Activated CD8-positive, alpha-beta T cell treated with anti-CD3 and anti-CD28 coated beads, Interleukin-2, amount 10 ng/mL, durations not matched to agents 7 days and 5 days (primary cell): ENCODE measurements around the gene ARID4A. TPM values are rescaled to one million over a fixed set of nuclear protein-coding genes. Genes with fewer than 3 reads are reported as not detected.

Experiments
- ATAC-seq: fragments of 150-1000 bp; cut with Tn5 transposase; one replicate; pipeline ENCODE4 v1.10.0; 2021; ENCODE audit warnings: moderate library complexity
- CTCF ChIA-PET: fragments of 350-600 bp; sonication (Branson Sonifier 250); formaldehyde crosslinking; loops from one replicate; lab custom pipeline; 2021; ENCODE audit warnings: antibody characterized with exemption; lab: Charles Lee
- POLR2A ChIA-PET: fragments of 350-600 bp; sonication (Branson Sonifier 250); formaldehyde crosslinking; loops from one replicate; lab custom pipeline; 2021; ENCODE audit warnings: antibody characterized with exemption; lab: Charles Lee
- DNase-seq: peaks from one replicate; pipeline ENCODE4 v3.0.0-alpha.2; 2020
- H3K27ac Mint-ChIP-seq: one replicate; pipeline ENCODE4 v1.8.0; 2021; ENCODE audit warnings: mild to moderate bottlenecking, mixed read lengths
- H3K27me3 Mint-ChIP-seq: one replicate; pipeline ENCODE4 v1.8.0; 2021; ENCODE audit warnings: low read depth, mixed read lengths
- H3K36me3 Mint-ChIP-seq: one replicate; pipeline ENCODE4 v1.8.0; 2021; ENCODE audit warnings: low read depth, mixed read lengths
- H3K4me1 Mint-ChIP-seq: one replicate; pipeline ENCODE4 v1.8.0; 2021; ENCODE audit warnings: low read depth, mixed read lengths
- H3K4me3 Mint-ChIP-seq: one replicate; pipeline ENCODE4 v1.8.0; 2021; ENCODE audit warnings: mild to moderate bottlenecking, mixed read lengths
- H3K9me3 Mint-ChIP-seq: one replicate; pipeline ENCODE4 v1.8.0; 2022; ENCODE audit warnings: mixed read lengths; ENCODE audit not compliant: insufficient read depth
- total RNA-seq, 2 experiments: library from RNA; stranded (reverse); gene quantifications; one replicate each; pipeline ENCODE4 v1.2.3, GENCODE V29; 2021

ARID4A gene
- total RNA-seq, 2 experiments from 2014 or later = 27.0 to 28.0 TPM

DNA sequence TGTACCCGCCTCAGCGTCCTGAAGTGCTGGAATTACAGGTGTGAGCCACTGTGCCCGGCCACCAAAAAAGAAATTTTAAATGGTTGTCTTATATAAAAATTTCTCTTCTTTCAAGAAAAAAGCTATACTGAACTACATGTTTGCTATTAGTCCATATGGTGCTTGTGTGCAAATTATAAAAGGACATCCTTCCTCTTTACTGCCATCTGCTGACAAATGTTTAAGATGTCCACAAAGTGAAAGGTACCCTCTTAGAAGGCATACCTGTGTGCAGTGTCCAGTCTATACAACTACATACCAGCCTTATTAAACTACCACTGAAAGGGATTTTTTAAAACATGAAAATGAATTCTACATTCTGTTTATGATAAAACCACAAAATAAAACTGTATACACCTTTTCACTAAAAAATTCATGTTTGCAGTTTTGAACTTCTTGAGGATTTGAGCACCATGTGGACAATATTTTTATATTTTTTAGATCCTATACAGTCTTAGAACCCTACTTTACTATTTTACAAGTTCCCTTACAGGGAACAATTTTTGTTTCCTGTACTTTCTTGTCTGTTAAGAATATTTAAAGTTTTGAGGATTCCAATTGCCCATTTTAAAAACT lies 64.5 kb downstream of the ARID4A start:
- ATAC-seq = peak; percentile 68
- H3K4me1 Mint-ChIP-seq = peaks cover 2% of the 10 kb centered on the region
- H3K27ac Mint-ChIP-seq = no peak overlapping the region
- H3K27me3 Mint-ChIP-seq = no peaks in the 10 kb centered on the region
- DNase-seq = no peak
- H3K36me3 Mint-ChIP-seq = peaks cover 40% of the 10 kb centered on the region
- POLR2A ChIA-PET = no interaction called here
- H3K9me3 Mint-ChIP-seq = no peaks in the 10 kb centered on the region
- H3K4me3 Mint-ChIP-seq = no peak overlapping the region
- CTCF ChIA-PET = interaction anchor here (0.7 to 1.4 kb wide), 2 partner anchors 12 to 119 kb away, joined by 3 to 4 read pairs; partner anchors contain the start of gene PSMA3

DNA sequence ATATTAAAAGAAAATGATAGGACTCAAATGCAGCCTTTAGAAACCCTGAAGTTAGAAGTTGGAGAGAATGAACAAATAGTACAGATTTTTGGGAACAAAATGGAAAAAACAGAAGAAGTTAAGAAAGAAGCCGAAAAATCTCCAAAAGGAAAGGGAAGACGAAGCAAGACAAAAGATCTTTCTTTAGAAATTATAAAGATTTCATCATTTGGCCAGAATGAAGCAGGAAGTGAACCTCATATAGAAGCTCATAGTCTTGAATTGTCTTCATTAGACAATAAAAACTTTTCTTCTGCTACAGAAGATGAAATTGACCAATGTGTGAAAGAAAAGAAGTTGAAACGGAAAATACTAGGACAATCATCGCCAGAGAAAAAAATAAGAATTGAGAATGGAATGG lies 66.0 kb downstream of the ARID4A start:
- H3K4me1 Mint-ChIP-seq = peaks cover 2% of the 10 kb centered on the region
- no peak overlapping the region for H3K4me3 Mint-ChIP-seq
- DNase-seq (no peak), ATAC-seq (no peak)
- ChIA-PET POLR2A (no interaction called here), CTCF (interaction anchor here (1.0 to 1.3 kb wide), 2 partner anchors 35 to 66 kb away, joined by 3 to 4 read pairs; partner anchors contain the start of gene ARID4A)
- no peaks in the 10 kb centered on the region for H3K27me3 Mint-ChIP-seq
- no peak overlapping the region for H3K27ac Mint-ChIP-seq
- H3K36me3 Mint-ChIP-seq = peaks cover 45% of the 10 kb centered on the region
- H3K9me3 Mint-ChIP-seq = no peaks in the 10 kb centered on the region

DNA sequence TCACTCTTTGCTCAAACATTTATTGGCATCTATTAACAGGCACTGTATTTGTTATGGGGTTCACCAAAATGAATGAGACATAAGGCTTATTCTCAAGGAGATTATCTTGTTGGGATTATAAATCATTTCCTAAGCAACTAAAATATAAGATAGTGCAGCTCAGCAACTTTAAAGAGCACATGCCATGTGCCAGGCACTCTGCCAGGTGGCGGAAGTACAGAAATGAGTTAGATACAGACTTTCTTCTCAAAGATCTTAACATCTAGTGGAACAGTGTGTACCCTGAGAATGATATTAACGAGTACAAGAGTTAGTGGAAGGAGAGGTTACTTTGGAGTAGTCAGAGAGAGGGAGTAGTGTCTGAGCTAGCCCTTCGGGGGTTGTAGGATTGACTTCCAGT lies 68.9 kb downstream of the ARID4A start:
- Mint-ChIP-seq H3K9me3 (no peaks in the 10 kb centered on the region), H3K27ac (no peak overlapping the region), H3K36me3 (peaks cover 49% of the 10 kb centered on the region), H3K4me1 (peaks cover 2% of the 10 kb centered on the region), H3K27me3 (no peaks in the 10 kb centered on the region), H3K4me3 (no peak overlapping the region)
- DNase-seq = no peak
- ChIA-PET CTCF (no interaction called here), POLR2A (no interaction called here)
- ATAC-seq = no peak

DNA sequence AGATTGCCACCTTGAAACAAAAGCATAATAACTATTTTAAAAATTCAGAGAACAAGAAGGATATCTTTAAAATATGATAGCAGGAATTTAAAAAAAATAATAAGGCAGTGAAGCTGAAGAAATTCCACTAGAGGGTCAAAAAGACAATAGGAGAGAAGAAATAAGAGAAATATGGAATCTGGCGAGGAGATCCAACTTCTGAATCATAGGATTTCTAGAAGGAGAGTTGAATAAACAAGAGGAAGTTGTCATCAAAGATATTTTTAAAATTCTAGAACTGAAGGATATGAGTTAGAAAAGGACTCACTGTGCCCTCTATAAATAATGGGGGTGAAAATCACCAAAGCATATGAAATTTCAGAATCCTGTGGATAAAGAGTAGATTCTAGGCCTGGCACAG lies 70.6 kb downstream of the ARID4A start:
- CTCF ChIA-PET = no interaction called here
- Mint-ChIP-seq H3K27me3 (no peaks in the 10 kb centered on the region), H3K27ac (no peak overlapping the region), H3K4me1 (peaks cover 2% of the 10 kb centered on the region), H3K4me3 (no peak overlapping the region), H3K9me3 (no peaks in the 10 kb centered on the region), H3K36me3 (peaks cover 50% of the 10 kb centered on the region)
- no peak for ATAC-seq
- POLR2A ChIA-PET = no interaction called here
- no peak for DNase-seq

DNA sequence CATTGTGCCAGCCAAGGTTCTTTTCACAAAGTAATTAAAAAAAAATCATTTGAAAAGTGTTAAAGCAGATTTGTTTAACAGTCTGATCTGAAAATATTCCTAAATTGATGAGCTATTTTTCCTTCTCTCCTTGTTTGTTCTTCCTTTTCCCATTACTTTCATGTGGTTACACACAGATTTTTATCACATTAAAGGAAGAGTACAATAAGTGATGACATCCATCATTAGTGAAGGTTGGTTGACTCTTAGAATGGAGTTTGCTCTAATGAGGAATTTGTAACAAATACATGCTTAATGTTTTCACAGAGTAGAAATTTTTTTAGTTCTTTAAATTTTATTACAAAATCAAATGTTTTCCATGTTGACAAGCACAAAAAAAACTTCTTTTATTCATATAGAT lies 78.4 kb downstream of the ARID4A start:
- no peaks in the 10 kb centered on the region for H3K27me3 Mint-ChIP-seq
- peaks cover 38% of the 10 kb centered on the region for H3K36me3 Mint-ChIP-seq
- no peak overlapping the region for H3K4me3 Mint-ChIP-seq
- DNase-seq = no peak
- H3K9me3 Mint-ChIP-seq = no peaks in the 10 kb centered on the region
- no peak for ATAC-seq
- no peak overlapping the region for H3K27ac Mint-ChIP-seq
- ChIA-PET CTCF (interaction anchor here (2.1 kb wide), 1 partner anchor 19 kb away, joined by 11 read pairs; the partner anchor contains the start of gene TOMM20L), POLR2A (no interaction called here)
- H3K4me1 Mint-ChIP-seq = no peaks in the 10 kb centered on the region

DNA sequence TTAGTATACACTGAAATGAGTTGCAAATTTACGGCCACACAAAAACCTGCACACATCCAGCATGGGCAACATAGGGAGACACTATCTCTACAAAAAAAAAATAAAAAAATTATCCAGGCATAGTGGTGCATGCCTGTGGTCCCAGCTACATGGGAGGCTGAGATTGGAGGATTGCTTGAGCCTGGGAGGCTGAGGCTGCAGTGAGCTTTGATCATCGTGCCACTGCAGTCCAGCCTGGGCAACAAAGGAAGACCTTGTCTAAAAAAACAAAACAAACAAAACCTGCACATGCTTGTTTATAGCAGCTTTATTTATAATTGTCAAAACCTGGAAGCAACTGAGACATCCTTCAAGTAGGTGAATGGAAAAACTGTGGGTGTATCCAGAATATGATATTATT lies 92.5 kb downstream of the ARID4A start:
- no peak for DNase-seq
- ChIA-PET CTCF (no interaction called here), POLR2A (no interaction called here)
- ATAC-seq = no peak
- Mint-ChIP-seq H3K27ac (no peak overlapping the region), H3K4me3 (no peak overlapping the region), H3K9me3 (no peaks in the 10 kb centered on the region), H3K36me3 (no peaks in the 10 kb centered on the region), H3K4me1 (peaks cover 6% of the 10 kb centered on the region), H3K27me3 (peaks cover 3% of the 10 kb centered on the region)

DNA sequence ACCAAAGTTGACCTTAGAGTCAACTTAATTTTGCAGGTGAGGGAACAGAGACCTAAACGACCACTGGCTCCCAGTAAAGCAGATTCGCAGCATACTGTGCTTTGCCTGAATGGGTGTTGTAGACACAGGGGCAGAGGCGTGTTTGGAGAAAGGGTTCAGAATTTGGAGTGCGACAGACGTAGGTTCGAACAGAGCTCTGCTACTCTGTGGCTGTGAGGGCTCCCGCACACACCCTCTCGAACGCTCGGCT lies 97.1 kb downstream of the ARID4A start:
- Mint-ChIP-seq H3K4me1 (peaks cover 12% of the 10 kb centered on the region), H3K9me3 (no peaks in the 10 kb centered on the region), H3K4me3 (peak overlapping the region; percentile 66), H3K27me3 (peaks cover 3% of the 10 kb centered on the region), H3K36me3 (peaks cover 3% of the 10 kb centered on the region), H3K27ac (peak overlapping the region; percentile 64)
- ATAC-seq (no peak), DNase-seq (no peak)
- ChIA-PET POLR2A (interaction anchor here (1.9 to 2.3 kb wide), 2 partner anchors 32 to 97 kb away, joined by 7 to 12 read pairs; partner anchors contain the start of genes ARID4A, KIAA0586 and TIMM9), CTCF (interaction anchor here (0.6 to 4.2 kb wide), 19 partner anchors 9 to 291 kb away, joined by 3 to 31 read pairs (median 5); partner anchors contain the start of genes ACTR10, ARID4A, KIAA0586 and TIMM9)

DNA sequence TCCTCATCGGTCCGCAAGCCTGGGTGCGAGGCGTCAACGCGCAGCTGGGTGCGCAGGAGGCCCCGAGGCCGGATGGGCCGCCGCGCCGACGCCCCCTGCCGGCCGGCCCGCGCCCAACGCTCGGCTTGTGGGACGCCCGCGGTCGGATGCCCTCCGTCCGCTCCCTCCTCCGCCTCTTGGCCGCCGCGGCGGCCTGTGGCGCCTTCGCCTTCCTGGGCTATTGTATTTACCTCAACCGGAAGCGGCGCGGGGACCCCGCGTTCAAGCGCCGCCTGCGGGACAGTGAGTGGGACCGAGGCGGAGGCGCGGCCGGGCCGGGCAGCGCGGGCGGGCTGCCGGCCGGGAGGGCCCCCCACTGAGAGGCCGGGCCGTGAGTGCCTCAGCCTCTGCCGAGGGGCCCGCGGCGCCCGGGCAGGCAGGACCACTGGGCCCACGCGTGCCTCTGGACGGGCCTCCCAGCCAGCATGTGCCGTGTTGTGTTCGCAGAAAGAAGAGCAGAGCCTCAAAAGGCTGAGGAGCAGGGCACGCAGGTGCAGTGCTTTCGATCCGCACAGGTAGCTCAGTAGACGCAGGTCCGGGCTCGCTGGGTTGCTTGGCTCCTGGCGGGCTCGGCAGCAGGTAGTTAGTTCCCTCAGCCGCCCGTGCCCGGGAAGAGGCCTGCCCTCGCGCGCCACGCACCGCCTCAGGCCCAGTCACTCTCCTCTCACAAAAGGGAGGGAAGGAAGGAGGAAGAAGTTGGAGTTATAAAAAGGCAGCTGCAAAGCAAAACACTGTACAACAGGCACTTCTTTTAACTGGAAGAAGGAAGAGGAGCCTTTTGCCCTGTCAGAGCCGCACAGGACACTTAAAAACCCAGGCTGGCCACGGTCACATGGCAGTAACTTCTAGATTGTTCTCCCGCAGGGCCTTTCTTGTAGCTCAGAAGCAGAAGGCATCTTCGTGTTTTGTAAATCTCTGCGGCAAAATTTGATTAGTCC lies 97.7 kb downstream of the ARID4A start, which contains the start of gene TOMM20L:
Gene TOMM20L (plus strand): TSS at position 119 of the 977 bp plus-strand sequence. CDS start 28 bp downstream, at position 147.
- H3K27ac Mint-ChIP-seq = peak within 1 kb of the TSS; percentile 64
- H3K4me1 Mint-ChIP-seq = peaks cover 12% of the 10 kb centered on the region
- peak; percentile 74 for DNase-seq
- ChIA-PET POLR2A (interaction anchor here (1.9 to 2.3 kb wide), 2 partner anchors 31 to 98 kb away, joined by 7 to 12 read pairs; partner anchors contain the start of genes ARID4A, KIAA0586 and TIMM9), CTCF (interaction anchor here (0.6 to 4.2 kb wide), 21 partner anchors 9 to 289 kb away, joined by 3 to 31 read pairs (median 4); partner anchors contain the start of genes ACTR10, ARID4A, KIAA0586 and TIMM9)
- peak; percentile 97 for ATAC-seq
- H3K4me3 Mint-ChIP-seq = peak within 1 kb of the TSS; percentile 66
- H3K9me3 Mint-ChIP-seq = no peaks in the 10 kb centered on the region
- H3K27me3 Mint-ChIP-seq = peaks cover 3% of the 10 kb centered on the region
- peaks cover 3% of the 10 kb centered on the region for H3K36me3 Mint-ChIP-seq

DNA sequence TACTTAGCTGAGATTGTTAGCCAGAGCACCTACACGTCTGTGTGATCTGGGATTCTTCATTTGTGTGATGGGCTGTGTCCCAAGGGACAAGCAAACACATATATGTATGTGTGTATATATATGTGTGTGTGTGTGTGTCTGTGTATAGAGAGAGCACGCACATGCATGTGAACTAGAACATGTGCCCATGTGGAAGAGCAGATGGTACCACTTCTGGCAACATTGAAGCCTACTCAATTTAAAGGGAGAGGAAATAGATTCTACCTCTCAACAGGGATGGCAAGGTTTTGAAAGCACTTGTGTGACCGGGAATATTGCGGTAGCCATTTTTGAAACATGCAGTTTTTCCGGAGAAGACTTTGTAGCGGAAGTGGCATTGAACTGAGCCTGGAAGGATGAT lies 98.8 kb downstream of the ARID4A start:
- no peak for ATAC-seq
- ChIA-PET CTCF (interaction anchor here (0.6 to 4.2 kb wide), 7 partner anchors 10 to 290 kb away, joined by 3 to 31 read pairs (median 6); no protein-coding TSS in a partner anchor), POLR2A (no interaction called here)
- Mint-ChIP-seq H3K27me3 (peaks cover 3% of the 10 kb centered on the region), H3K36me3 (peaks cover 6% of the 10 kb centered on the region), H3K27ac (no peak overlapping the region), H3K9me3 (no peaks in the 10 kb centered on the region), H3K4me1 (peaks cover 12% of the 10 kb centered on the region), H3K4me3 (no peak overlapping the region)
- DNase-seq = no peak

DNA sequence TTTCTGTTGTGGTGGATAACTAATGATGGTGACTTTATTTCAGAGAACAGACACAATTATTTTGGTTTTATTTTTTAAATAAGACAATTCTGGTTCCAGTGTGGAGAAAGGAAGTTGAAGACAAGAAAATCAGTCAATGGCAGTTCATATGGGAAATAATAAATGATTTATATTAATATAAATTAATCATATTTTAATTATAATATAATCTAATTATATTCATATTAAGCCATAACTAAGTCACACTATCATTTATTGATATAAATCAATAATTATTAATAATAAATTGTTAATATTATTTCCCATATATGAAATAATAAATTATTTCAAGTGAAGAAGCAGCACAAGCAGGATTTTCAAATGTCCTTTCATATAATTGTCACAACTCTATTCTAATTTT lies 100.1 kb downstream of the ARID4A start:
- Mint-ChIP-seq H3K9me3 (no peaks in the 10 kb centered on the region), H3K4me3 (no peak overlapping the region), H3K27ac (no peak overlapping the region), H3K27me3 (peaks cover 3% of the 10 kb centered on the region), H3K36me3 (peaks cover 6% of the 10 kb centered on the region), H3K4me1 (peaks cover 12% of the 10 kb centered on the region)
- POLR2A ChIA-PET = no interaction called here
- CTCF ChIA-PET = interaction anchor here (0.7 to 4.2 kb wide), 3 partner anchors 8 to 199 kb away, joined by 3 to 31 read pairs (median 3); partner anchors contain the start of gene ACTR10
- DNase-seq (no peak), ATAC-seq (no peak)

DNA sequence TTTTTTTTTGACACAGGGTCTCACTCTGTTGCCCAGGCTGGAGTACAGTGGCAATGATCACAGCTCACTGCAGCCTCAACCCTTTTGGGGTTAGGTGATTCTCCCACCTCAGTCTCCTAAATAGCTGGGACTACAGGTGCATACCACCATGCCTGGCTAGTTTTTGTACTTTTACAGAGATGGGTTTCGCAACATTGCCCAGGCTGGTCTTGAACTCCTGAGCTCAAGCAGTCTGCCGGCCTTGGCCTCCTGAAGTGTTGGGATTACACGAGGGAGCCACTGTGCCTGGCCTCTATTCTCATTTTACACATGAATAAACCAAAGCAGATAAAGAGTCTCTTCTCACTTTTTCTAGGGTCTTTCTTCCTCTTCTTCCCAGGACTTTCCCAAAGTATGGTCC lies 100.5 kb downstream of the ARID4A start:
- H3K27ac Mint-ChIP-seq = no peak overlapping the region
- no peak for DNase-seq
- H3K27me3 Mint-ChIP-seq = no peaks in the 10 kb centered on the region
- POLR2A ChIA-PET = no interaction called here
- no peak overlapping the region for H3K4me3 Mint-ChIP-seq
- peaks cover 12% of the 10 kb centered on the region for H3K4me1 Mint-ChIP-seq
- CTCF ChIA-PET = interaction anchor here (1.2 kb wide), 1 partner anchor 199 kb away, joined by 3 read pairs; the partner anchor contains the start of gene ACTR10
- H3K9me3 Mint-ChIP-seq = no peaks in the 10 kb centered on the region
- peaks cover 6% of the 10 kb centered on the region for H3K36me3 Mint-ChIP-seq
- ATAC-seq = no peak
